Measurements from ENCODE around the gene PGRMC2.

DNA sequence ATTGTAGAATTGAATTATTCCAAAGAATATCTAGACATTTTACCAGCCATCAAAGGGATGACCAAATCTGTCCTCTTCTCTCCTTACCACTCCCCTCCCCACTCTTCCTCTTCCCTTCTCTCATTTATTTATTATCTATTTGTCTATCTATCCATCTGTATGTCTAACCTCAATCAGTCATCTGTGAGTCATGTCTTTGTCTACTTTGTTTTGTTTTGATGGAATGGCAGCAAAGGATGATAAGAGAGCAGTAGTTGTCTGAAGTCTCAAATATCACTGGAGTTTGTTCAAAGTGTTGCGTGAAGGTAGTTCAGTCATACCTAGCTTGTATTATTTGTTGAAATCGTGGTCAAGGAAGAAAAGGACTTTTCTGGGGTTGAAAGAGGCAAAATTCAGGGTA lies 34.7 kb upstream of the PGRMC2 start:
- TF ChIP-seq EZH2phosphoT487 (IDR thresholded peaks at IDR 0.05; ENCODE audit: borderline replicate concordance, low read length): no peak
- TF ChIP-seq, protein P1, sequence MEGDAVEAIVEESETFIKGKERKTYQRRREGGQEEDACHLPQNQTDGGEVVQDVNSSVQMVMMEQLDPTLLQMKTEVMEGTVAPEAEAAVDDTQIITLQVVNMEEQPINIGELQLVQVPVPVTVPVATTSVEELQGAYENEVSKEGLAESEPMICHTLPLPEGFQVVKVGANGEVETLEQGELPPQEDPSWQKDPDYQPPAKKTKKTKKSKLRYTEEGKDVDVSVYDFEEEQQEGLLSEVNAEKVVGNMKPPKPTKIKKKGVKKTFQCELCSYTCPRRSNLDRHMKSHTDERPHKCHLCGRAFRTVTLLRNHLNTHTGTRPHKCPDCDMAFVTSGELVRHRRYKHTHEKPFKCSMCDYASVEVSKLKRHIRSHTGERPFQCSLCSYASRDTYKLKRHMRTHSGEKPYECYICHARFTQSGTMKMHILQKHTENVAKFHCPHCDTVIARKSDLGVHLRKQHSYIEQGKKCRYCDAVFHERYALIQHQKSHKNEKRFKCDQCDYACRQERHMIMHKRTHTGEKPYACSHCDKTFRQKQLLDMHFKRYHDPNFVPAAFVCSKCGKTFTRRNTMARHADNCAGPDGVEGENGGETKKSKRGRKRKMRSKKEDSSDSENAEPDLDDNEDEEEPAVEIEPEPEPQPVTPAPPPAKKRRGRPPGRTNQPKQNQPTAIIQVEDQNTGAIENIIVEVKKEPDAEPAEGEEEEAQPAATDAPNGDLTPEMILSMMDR (conservative IDR thresholded peaks at IDR 0.05; ENCODE audit: low read depth, low read length): no peak

Data from PC-3 (cell line).